ENCODE measurements around the gene FSIP1. TPM values are rescaled to one million over a fixed set of nuclear protein-coding genes. Genes with fewer than 3 reads are reported as not detected.

FSIP1 gene
- total and polyA plus RNA-seq, 9 of the 15 experiments (the other 6 are each of a cell fraction or from before 2014, with no cell fraction given) = 0.07 to 0.51 (median 0.29) TPM

GRCh38 chr15:39622660-39623516 lies 159.8 kb downstream of the FSIP1 start:
- POLR2A ChIA-PET = interaction anchor here (0.8 to 1.3 kb wide), 4 partner anchors 10 to 46 kb away, joined by 3 to 4 read pairs (median 3); no protein-coding TSS in a partner anchor
- no peaks in the 10 kb centered on the region for H3K9me3 ChIP-seq (replicated peaks; ENCODE audit: control insufficient read depth, insufficient read depth, low read depth, low read length)
- H4K20me1 ChIP-seq (replicated peaks; ENCODE audit: control insufficient read depth, insufficient read depth, low read length) = no peaks in the 10 kb centered on the region
- FAIRE-seq (no peak), DNase-seq (ENCODE audit: extremely low read depth in 1 of 4, low spot score in 3 of 4) (no peak), ATAC-seq (no peak)
- in situ Hi-C loops (cut with MboI) = no loop called here
- no peaks in the 10 kb centered on the region for H3K36me3 ChIP-seq (ENCODE audit: control insufficient read depth, insufficient read depth, low read length)
- H3K4me3 ChIP-seq = no peak overlapping the region
- H3K4me1 ChIP-seq (replicated peaks in 1 of 2; ENCODE audit: control insufficient read depth in 2 of 2, insufficient read depth in 2 of 2, low read length in 2 of 2) = no peaks in the 10 kb centered on the region
- WGBS (ENCODE audit: insufficient coverage, low coverage, missing lambda C conversion rate) = 2% methylated on average over 6 of the region's 6 CpGs
- H2AFZ ChIP-seq (ENCODE audit: low read depth, low read length) = no peak overlapping the region
- H3K79me2 ChIP-seq (ENCODE audit: control insufficient read depth, insufficient read depth, low read length) = no peaks in the 10 kb centered on the region
- CTCF ChIA-PET (ENCODE audit: low intra/inter-chr PET ratio) = no interaction called here
- no peak for TF ChIP-seq SUPT5H (IDR thresholded peaks at IDR 0.05)
- H3K4me2 ChIP-seq (ENCODE audit: insufficient read depth, low read length) = no peak overlapping the region
- no peak overlapping the region for H3K27ac ChIP-seq (ENCODE audit: extremely low read depth, low read depth, low read length)
- H3K9ac ChIP-seq (ENCODE audit: insufficient read depth in 1 of 2, low read depth in 2 of 2, low read length in 2 of 2) = no peak overlapping the region
- peaks cover 0 to 2% of the 10 kb centered on the region in 2 experiments; a peak in 4 of 5 replicates for H3K27me3 ChIP-seq (ENCODE audit: control insufficient read depth in 2 of 2, insufficient read depth in 2 of 2, low read length in 2 of 2)
- BruUV-seq (replicated peaks) = no TSS peak
- H3K9me1 ChIP-seq (ENCODE audit: control insufficient read depth, insufficient read depth, low read length) = no peaks in the 10 kb centered on the region
- intact Hi-C loops (cut with micrococcal nuclease) = no loop called here

GRCh38 chr15:39621976-39622375 lies 160.7 kb downstream of the FSIP1 start:
- no peak overlapping the region for H3K9ac ChIP-seq (ENCODE audit: insufficient read depth in 1 of 2, low read depth in 2 of 2, low read length in 2 of 2)
- WGBS (ENCODE audit: insufficient coverage, low coverage, missing lambda C conversion rate) = 9% methylated on average over 1 of the region's 1 CpG
- no peak overlapping the region for H3K4me3 ChIP-seq
- H3K9me1 ChIP-seq (ENCODE audit: control insufficient read depth, insufficient read depth, low read length) = no peaks in the 10 kb centered on the region
- ATAC-seq = no peak
- H2AFZ ChIP-seq (ENCODE audit: low read depth, low read length) = no peak overlapping the region
- no peaks in the 10 kb centered on the region for H3K4me1 ChIP-seq (replicated peaks in 1 of 2; ENCODE audit: control insufficient read depth in 2 of 2, insufficient read depth in 2 of 2, low read length in 2 of 2)
- no peak overlapping the region for H3K27ac ChIP-seq (ENCODE audit: extremely low read depth, low read depth, low read length)
- no peaks in the 10 kb centered on the region for H4K20me1 ChIP-seq (replicated peaks; ENCODE audit: control insufficient read depth, insufficient read depth, low read length)
- no peaks in the 10 kb centered on the region for H3K9me3 ChIP-seq (replicated peaks; ENCODE audit: control insufficient read depth, insufficient read depth, low read depth, low read length)
- ChIA-PET CTCF (ENCODE audit: low intra/inter-chr PET ratio) (no interaction called here), POLR2A (interaction anchor here (0.6 to 1.3 kb wide), 3 partner anchors 9 to 47 kb away, joined by 3 read pairs; no protein-coding TSS in a partner anchor)
- H3K4me2 ChIP-seq (ENCODE audit: insufficient read depth, low read length) = no peak overlapping the region
- intact Hi-C loops (cut with micrococcal nuclease) = no loop called here
- BruUV-seq (replicated peaks) = no TSS peak
- H3K79me2 ChIP-seq (ENCODE audit: control insufficient read depth, insufficient read depth, low read length) = no peaks in the 10 kb centered on the region
- no peaks in the 10 kb centered on the region; a peak in 4 of 5 replicates for H3K27me3 ChIP-seq (ENCODE audit: control insufficient read depth in 2 of 2, insufficient read depth in 2 of 2, low read length in 2 of 2)
- no peak for DNase-seq (ENCODE audit: extremely low read depth in 1 of 4, low spot score in 3 of 4)
- in situ Hi-C loops (cut with MboI) = no loop called here
- H3K36me3 ChIP-seq (ENCODE audit: control insufficient read depth, insufficient read depth, low read length) = no peaks in the 10 kb centered on the region
- TF ChIP-seq KDM5B (IDR thresholded peaks at IDR 0.05; ENCODE audit: insufficient replicate concordance, low read depth, low read length) (no peak), ZFP1 (CRISPR knock-in tag; IDR thresholded peaks at IDR 0.05) (no peak), YY1 (IDR thresholded peaks at IDR 0.05; ENCODE audit: borderline replicate concordance in 1 of 3, control insufficient read depth in 1 of 3, extremely low read depth in 1 of 3, insufficient read depth in 3 of 3, insufficient read length in 1 of 3, insufficient replicate concordance in 2 of 3, low read depth in 1 of 3, low read length in 2 of 3) (no peak), ZNF431 (CRISPR knock-in tag; IDR thresholded peaks at IDR 0.05) (no peak), SP1 (CRISPR knock-in tag; IDR thresholded peaks at IDR 0.05) (no peak), ZNF668 (CRISPR knock-in tag; IDR thresholded peaks at IDR 0.05) (no peak), ZNF780A (CRISPR knock-in tag; IDR thresholded peaks at IDR 0.05) (no peak), RCOR1 (IDR thresholded peaks at IDR 0.05; ENCODE audit: borderline replicate concordance in 1 of 2, low read depth in 2 of 2, low read length in 2 of 2) (no peak), NFRKB (IDR thresholded peaks at IDR 0.05; ENCODE audit: low read depth) (no peak), ADNP (tag; IDR thresholded peaks at IDR 0.05) (no peak), SMARCE1 (IDR thresholded peaks at IDR 0.05) (no peak)
- no peak for FAIRE-seq

All from K562 (cell line).